ENCODE data around the gene SLC1A2. TPM values are rescaled to one million over a fixed set of nuclear protein-coding genes. Genes with fewer than 3 reads are reported as not detected.

The SLC1A2 gene
- total RNA-seq, 4 donors from 2014 or later, result 0.17 to 0.69 (median 0.37) TPM

GRCh38 chr11:35413598-35413997 lies 5.8 kb downstream of the SLC1A2 start:
- no peak for DNase-seq (ENCODE audit: extremely low spot score)
- Histone ChIP-seq H3K27me3 (peaks cover 0 to 33% (median 10%) of the 10 kb centered on the region in 4 donors), H3K36me3 (no peaks in the 10 kb centered on the region), H3K4me3 (no peak overlapping the region), H3K4me1 (peaks cover 3 to 7% (median 6%) of the 10 kb centered on the region in 4 donors), H3K27ac (replicated peaks in 1 of 4) (no peak overlapping the region), H3K9me3 (no peaks in the 10 kb centered on the region)
- intact Hi-C loops (cut with DNase I), result loop anchor here (5.0 kb wide), 1 partner anchor 826 kb away; no protein-coding TSS in a partner anchor
- no peak for TF ChIP-seq EP300 (IDR thresholded peaks at IDR 0.05)
- TF ChIP-seq POLR2A (IDR thresholded peaks at IDR 0.05; ENCODE audit: low read depth), result no peak
- TF ChIP-seq POLR2AphosphoS5 (IDR thresholded peaks at IDR 0.05), result no peak
- TF ChIP-seq CTCF (IDR thresholded peaks at IDR 0.05), result no peak
- 89% methylated on average over 3 of the region's 3 CpGs for WGBS

- H3K27me3 ChIP-seq, result peaks cover 0 to 20% (median 2%) of the 10 kb centered on the region in 4 donors
- intact Hi-C loops (cut with DNase I), result loop anchor here (5.0 kb wide), 1 partner anchor 825 kb away; no protein-coding TSS in a partner anchor
- no peaks in the 10 kb centered on the region for H3K9me3 ChIP-seq
- H3K36me3 ChIP-seq, result no peaks in the 10 kb centered on the region
- no peak overlapping the region for H3K27ac ChIP-seq (replicated peaks in 1 of 4)
- no peak for DNase-seq (ENCODE audit: extremely low spot score)
- 56% methylated on average over 2 of the region's 2 CpGs for WGBS
- no peak overlapping the region for H3K4me3 ChIP-seq
- H3K4me1 ChIP-seq, result no peaks in the 10 kb centered on the region
- TF ChIP-seq CTCF (IDR thresholded peaks at IDR 0.05), result peak in 2 of 3 experiments; percentile 31 to 43
- no peak for TF ChIP-seq POLR2A (IDR thresholded peaks at IDR 0.05; ENCODE audit: low read depth)
These were observed 7.1 kb downstream of the SLC1A2 start for GRCh38 chr11:35412285-35412684.

GRCh38 chr11:35407041-35407440 lies 12.3 kb downstream of the SLC1A2 start:
- H3K4me3 ChIP-seq, result no peak overlapping the region
- WGBS, result 100% methylated on average over 1 of the region's 1 CpG
- intact Hi-C loops (cut with DNase I), result no loop called here

GRCh38 chr11:35404388-35404775 lies 15.0 kb downstream of the SLC1A2 start:
- Histone ChIP-seq H3K4me1 (peaks cover 0 to 7% (median 0%) of the 10 kb centered on the region in 4 donors), H3K9me3 (no peaks in the 10 kb centered on the region), H3K36me3 (no peaks in the 10 kb centered on the region), H3K27me3 (no peaks in the 10 kb centered on the region), H3K27ac (replicated peaks in 1 of 4) (no peak overlapping the region), H3K4me3 (peak overlapping the region in 1 of 4 donors; percentile 14)
- WGBS, result 60% methylated on average over 7 of the region's 7 CpGs
- DNase-seq (ENCODE audit: extremely low spot score), result no peak
- intact Hi-C loops (cut with DNase I), result no loop called here
- TF ChIP-seq EP300 (IDR thresholded peaks at IDR 0.05) (no peak), CTCF (IDR thresholded peaks at IDR 0.05) (peak; percentile 39 to 65 (median 48))

More at GRCh38 chr11:35407041-35407440, 12.3 kb downstream of the SLC1A2 start:
- Histone ChIP-seq H3K9me3 (no peaks in the 10 kb centered on the region), H3K4me1 (peaks cover 0 to 7% (median 0%) of the 10 kb centered on the region in 4 donors), H3K27me3 (no peaks in the 10 kb centered on the region), H3K27ac (replicated peaks in 1 of 4) (no peak overlapping the region), H3K36me3 (no peaks in the 10 kb centered on the region)
- TF ChIP-seq CTCF (IDR thresholded peaks at IDR 0.05) (no peak), POLR2AphosphoS5 (IDR thresholded peaks at IDR 0.05) (no peak), EP300 (IDR thresholded peaks at IDR 0.05) (no peak), POLR2A (IDR thresholded peaks at IDR 0.05; ENCODE audit: low read depth) (no peak)
- DNase-seq (ENCODE audit: extremely low spot score), result no peak

GRCh38 chr11:35403765-35404387 lies 15.5 kb downstream of the SLC1A2 start:
- H3K36me3 ChIP-seq, result no peaks in the 10 kb centered on the region

More at GRCh38 chr11:35403765-35404387, 15.5 kb downstream of the SLC1A2 start:
- WGBS, result 84% methylated on average over 7 of the region's 7 CpGs
- no peaks in the 10 kb centered on the region for H3K9me3 ChIP-seq
- TF ChIP-seq POLR2A (IDR thresholded peaks at IDR 0.05; ENCODE audit: low read depth), result no peak
- TF ChIP-seq EP300 (IDR thresholded peaks at IDR 0.05), result no peak
- no peak for TF ChIP-seq CTCF (IDR thresholded peaks at IDR 0.05)
- TF ChIP-seq POLR2AphosphoS5 (IDR thresholded peaks at IDR 0.05), result no peak
- intact Hi-C loops (cut with DNase I), result no loop called here
- H3K4me3 ChIP-seq, result no peak overlapping the region
- H3K27me3 ChIP-seq, result no peaks in the 10 kb centered on the region
- H3K27ac ChIP-seq (replicated peaks in 1 of 4), result no peak overlapping the region
- no peak for DNase-seq (ENCODE audit: extremely low spot score)
- peaks cover 0 to 7% (median 0%) of the 10 kb centered on the region in 4 donors for H3K4me1 ChIP-seq
